HuH-7 (cell line): Measurements from ENCODE around the gene R3HDM2.

Source experiments
- DNase-seq: peaks from one replicate; pipeline ENCODE4 v3.0.0; 2011; ENCODE audit warnings: low spot score

R3HDM2 gene

GRCh38 chr12:57430931-57431566 lies at the start of gene R3HDM2:
TSS of gene R3HDM2 (minus strand) at chr12:57431043. CDS start at chr12:57310428, 120,615 bp downstream.
- DNase-seq: peak; percentile 96

DNA sequence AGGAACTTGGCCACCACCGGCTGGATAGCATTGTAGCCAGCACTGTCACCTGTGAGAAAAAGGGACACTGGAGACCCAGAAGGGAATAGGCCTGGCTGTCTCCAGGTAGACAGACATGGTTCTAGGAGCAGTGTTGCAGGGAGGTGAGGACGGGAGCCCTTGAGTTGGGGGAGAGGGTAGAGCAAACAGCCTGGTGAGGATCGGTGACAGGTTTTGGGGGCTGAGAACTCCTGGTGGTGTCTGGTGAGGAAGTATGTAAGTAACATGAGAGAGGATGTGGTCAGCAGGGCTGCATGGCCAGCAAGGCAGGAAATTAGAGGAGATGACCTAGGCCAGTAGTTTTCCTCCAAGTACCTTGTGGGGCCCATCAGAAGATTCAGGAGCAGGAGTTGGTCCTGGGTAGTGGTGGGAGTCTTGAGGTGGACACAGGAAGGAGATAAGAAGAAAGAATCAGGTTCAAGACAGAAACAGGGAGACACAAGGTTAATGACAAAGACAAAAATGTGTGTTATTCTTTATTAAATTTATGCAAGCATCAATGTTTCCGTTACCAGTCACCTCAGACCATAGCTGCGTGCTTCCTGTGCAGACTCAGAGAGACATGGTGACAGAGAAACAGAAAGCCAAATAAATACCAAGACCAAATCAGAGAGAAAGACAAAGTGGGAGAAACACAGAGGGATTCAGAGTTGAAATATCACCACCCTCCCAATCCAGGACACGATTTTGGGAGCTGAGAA lies 48.7 kb upstream of the R3HDM2 start, which contains the start of gene ARHGAP9:
ARHGAP9 (minus strand) TSS at position 491 of the 740 bp plus-strand sequence; CDS start at position 31, 460 bp downstream.
- no peak for DNase-seq

DNA sequence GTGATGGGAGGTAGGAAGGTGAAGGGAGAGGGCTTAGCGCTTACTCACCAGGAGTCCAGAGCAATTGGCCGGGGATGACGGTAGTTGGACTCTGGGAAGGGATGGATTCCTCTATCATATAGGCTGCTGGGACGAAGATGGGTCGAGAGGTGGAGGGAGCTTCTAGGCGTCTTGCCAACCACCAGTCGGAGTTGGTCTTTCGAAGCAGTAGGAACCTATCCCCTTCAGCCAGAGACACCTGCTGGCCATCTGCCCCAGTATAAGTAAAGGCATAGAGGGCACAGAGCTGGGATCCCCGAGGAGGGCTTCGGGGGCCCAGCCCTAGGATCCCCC lies 48.2 kb upstream of the R3HDM2 start:
- DNase-seq: no peak

DNA sequence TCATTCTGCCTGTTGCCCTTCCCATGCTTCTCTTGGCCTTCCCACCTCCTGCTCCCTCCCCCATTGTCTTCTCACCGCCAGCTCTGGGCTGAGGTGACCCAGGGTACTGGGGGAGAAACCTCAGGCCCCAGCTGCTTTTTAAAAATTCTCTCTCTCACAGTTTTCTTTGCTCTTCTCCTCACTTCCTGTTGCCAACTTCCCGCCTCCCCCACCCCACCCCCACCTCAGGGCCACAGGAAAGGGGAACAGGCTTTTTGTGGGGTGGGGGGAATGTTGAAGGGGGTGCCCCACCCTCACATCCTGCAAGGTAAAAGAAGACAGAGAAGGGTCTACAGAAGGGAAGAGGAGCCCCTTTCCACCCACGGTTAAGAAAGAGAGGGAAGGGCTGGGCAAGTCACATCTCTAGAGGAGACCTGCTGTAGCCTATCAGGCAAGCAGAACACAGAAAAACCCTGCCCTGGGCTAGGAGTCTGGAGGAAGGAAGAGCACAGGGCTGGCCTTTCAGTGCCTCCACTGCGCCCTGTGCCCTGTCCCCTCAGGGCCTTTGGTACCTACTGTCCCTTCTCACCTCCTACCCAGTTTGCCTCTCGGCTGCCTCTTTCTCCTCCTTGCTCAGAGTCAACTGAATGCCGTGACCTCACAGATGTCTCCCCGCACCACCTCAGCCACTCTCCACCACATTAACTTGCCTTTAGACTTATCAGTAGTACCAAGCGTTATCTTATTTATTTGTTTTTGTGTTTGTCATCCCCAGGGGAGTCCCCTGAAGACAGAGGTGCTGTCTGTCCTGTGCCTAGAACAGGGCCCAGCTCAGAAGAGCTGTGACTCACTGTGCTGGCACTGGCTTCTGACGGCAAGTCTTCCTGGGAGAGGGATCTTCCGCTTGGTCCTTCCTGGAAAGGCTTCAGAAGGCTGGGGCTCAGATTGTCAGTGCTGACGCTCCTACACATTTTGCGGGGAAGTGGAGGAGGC lies 47.2 kb upstream of the R3HDM2 start:
- DNase-seq: no peak

GRCh38 chr12:57476993-57477709 lies 46.3 kb upstream of the R3HDM2 start:
- DNase-seq: no peak

DNA sequence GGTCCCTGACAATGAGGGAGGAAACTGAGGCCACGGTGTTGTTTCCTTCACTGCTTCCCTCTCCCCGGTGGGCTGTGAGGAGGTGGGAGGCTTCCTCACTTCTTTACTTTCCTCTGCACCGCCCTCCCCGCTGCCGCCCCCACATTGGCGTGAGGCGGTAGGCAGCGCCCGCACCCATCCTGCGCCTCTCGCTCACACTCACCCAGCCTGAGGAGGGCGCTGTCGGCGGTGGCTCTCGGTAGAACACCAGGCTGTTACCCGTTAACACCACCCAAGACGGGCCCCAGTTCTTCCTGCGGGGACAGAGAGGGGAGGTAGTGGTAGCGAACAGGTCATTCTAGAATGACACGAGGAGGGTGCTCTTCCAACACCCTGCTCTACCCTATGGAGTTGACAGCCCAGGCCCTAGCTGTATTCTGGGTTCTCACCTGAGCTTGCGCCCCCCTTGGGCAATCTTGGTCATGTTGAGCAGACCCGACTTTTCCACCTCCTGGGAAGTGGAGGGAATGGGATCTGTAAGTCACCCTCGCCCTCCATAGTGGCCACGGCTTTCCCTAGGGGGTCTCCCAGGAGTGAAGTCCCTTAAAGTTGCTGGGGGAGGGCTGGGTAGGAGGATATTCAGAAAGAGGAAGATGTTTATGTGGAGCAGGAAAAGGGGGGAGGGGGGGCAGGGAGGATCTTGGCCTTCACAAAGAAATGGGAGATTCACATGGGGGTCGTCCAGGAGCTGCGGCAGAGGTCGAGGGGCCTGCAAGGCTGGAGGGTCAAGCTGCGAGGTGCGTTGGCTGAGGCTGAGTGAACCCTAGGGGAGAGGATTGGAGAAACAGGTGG lies 45.5 kb upstream of the R3HDM2 start:
- peak; percentile 66 for DNase-seq

DNA sequence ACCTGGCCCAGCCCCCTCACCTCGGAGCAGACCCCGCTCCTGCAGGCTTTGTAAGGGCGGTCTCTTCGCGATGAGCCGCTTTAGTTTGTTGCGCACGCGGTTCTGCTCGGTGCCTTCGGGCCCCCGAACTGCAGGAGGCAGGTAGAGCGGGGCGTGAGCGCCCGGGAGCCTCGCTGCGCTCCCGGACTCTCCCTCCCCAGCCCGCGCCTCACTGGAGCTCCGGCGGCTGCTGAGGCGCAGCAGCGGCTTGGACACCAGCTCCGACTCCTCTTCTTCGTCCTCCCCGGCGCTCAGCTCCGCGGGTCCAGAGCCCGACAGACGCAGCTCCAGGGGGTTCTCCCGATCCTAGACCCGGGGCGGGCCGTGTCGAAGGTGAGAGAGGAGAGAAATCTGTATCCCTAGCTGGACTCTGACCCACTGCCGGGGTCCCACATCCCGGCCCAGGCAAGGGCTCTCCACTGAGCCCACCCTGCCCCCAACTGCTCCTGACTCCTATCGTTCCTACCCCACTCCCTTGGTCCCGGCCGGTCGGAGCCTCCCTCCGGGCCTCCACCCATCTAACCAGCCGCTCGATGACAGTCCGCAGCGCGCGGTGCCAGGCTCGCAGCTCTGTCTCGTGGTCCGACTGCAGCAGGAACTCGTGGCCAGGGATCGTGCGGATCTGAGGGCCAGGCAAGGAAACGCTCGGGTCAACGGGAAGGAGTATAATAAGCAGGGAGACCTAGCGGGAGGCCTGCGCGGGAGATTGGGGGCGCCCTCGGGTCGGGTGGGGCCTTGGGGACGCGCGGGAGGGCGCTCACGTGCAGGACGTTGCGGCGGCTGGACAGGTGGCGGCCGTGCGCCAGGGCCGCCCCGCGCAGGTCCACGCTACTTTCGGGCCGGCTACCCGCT lies 44.7 kb upstream of the R3HDM2 start:
- DNase-seq: no peak

DNA sequence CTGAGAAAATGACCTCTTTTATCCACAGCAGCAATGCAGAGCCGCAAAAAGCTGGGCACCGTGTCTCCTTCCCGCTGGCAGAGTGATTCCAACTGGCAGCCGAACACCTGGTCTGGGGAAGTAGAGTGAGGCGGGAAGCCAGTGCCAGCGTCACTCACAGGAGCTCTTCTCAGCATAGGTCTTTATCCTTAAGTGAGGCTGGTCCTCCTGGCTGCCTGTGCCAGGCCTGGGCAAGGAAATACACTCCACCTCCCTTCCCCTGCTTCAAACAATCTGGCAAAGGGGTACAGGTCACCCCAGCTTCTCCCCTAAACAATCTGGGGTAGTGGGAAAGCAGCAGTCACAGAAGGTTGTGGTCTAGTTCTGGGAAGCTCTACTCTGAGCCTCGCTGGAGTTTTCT lies 44.0 kb upstream of the R3HDM2 start:
- no peak for DNase-seq

GRCh38 chr12:57474430-57474829 lies 43.6 kb upstream of the R3HDM2 start:
- no peak for DNase-seq

DNA sequence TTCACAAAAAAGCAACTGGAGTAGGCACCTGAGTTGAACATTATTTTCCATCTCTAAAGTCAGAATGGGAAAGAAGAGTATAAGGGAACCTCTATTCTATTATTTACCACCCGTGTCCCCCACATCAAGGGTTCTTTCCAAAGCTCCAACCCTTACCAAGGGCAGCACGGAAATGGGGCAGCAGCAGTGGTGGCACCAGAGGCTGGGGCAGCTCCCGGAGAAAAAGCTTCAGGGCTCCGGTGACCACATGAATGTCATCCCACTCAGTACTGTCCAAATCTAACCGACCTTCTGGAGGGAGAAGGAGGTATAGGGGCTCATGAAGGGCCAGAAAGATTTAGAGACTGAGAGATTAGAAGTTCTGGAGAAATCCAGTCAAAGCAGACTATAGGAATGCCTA lies 43.0 kb upstream of the R3HDM2 start:
- DNase-seq: no peak

- DNase-seq: no peak
Observed at GRCh38 chr12:57473392-57473791, 42.5 kb upstream of the R3HDM2 start.

GRCh38 chr12:57472391-57472790 lies 41.5 kb upstream of the R3HDM2 start:
- DNase-seq: no peak

DNA sequence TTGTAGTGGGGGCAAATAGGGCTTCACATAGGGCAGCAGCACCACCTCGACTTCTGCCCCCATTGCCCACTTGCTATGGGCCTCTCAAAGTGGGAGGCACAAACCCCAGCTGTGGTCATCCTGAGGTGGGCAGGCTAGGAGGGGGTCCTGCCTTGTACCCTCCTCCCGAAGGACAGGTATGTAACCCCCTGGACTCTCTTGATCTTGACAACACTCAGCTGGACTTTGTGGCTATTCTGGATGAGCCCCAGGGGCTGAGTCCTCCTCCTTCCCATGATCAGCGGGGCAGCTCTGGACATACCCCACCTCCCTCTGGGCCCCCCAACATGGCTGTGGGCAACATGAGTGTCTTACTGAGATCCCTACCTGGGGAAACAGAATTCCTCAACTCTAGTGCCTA lies 40.8 kb upstream of the R3HDM2 start:
- no peak for DNase-seq

DNA sequence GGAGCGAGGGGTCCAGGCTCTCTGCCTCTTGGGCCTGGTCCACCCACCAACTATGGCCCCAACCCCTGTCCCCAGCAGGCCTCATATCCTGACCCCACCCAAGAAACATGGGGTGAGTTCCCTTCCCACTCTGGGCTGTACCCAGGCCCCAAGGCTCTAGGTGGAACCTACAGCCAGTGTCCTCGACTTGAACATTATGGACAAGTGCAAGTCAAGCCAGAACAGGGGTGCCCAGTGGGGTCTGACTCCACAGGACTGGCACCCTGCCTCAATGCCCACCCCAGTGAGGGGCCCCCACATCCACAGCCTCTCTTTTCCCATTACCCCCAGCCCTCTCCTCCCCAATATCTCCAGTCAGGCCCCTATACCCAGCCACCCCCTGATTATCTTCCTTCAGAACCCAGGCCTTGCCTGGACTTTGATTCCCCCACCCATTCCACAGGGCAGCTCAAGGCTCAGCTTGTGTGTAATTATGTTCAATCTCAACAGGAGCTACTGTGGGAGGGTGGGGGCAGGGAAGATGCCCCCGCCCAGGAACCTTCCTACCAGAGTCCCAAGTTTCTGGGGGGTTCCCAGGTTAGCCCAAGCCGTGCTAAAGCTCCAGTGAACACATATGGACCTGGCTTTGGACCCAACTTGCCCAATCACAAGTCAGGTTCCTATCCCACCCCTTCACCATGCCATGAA lies 40.3 kb upstream of the R3HDM2 start:
- DNase-seq: no peak

DNA sequence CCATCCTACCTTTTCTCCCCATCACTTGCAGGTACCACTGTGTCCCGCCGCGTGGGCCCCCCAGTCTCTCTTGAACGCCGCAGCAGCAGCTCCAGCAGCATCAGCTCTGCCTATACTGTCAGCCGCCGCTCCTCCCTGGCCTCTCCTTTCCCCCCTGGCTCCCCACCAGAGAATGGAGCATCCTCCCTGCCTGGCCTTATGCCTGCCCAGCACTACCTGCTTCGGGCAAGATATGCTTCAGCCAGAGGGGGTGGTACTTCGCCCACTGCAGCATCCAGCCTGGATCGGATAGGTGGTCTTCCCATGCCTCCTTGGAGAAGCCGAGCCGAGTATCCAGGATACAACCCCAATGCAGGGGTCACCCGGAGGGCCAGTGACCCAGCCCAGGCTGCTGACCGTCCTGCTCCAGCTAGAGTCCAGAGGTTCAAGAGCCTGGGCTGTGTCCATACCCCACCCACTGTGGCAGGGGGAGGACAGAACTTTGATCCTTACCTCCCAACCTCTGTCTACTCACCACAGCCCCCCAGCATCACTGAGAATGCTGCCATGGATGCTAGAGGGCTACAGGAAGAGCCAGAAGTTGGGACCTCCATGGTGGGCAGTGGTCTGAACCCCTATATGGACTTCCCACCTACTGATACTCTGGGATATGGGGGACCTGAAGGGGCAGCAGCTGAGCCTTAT lies 39.6 kb upstream of the R3HDM2 start:
- no peak for DNase-seq

DNA sequence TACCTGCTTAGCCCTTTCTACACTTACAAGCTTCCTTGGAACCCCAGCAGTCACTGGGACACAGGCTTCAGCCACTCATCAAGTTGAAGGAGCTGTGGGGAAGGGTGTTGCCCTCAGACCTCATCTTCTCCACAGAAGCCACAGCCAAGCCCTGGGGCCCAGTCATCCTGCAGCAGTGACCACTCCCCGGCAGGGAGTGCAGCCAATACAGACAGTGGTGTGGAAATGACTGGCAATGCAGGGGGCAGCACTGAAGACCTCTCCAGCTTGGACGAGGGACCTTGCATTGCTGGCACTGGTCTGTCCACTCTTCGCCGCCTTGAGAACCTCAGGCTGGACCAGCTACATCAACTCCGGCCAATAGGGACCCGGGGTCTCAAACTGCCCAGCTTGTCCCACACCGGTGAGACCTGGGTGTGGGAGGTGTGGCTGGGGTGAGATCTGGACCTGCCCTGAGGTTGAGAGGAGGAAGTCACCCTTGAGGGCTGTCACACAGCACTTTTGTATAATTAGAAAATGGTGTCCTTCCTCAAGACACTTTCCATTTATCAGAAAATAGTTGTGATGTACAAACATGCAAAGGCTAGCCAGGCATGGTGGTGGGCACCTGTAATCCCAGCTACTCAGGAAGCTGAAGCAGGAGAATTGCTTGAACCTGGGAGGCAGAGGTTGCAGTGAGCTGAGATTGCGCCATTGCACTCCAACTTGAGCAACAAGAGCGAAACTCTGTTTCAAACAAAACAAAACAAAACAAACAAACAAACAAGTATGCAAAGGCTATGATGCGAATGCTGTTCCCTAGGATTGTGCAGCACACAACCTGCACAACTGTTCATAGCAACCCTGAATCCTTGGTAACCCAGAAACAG lies 38.7 kb upstream of the R3HDM2 start:
- no peak for DNase-seq

GRCh38 chr12:57467915-57468314 lies 37.1 kb upstream of the R3HDM2 start:
- no peak for DNase-seq
